Suprapubic skin (tissue), 4 donors: ENCODE measurements around the gene ALPI. TPM values are rescaled to one million over a fixed set of nuclear protein-coding genes. Genes with fewer than 3 reads are reported as not detected.

ENCODE experiments used
- DNase-seq, 2 donors: peaks; one replicate each; pipeline ENCODE4 v3.0.0-alpha.2; 2019; ENCODE audit warnings: low spot score in 2 of 2
- H3K27ac ChIP-seq: fragments of 200-600 bp; sonication (generic); one replicate; pipeline ENCODE4 v1.5.1; 2019
- H3K27me3 ChIP-seq: fragments of 200-600 bp; sonication (generic); one replicate; pipeline ENCODE4 v1.5.1; 2019
- H3K36me3 ChIP-seq: fragments of 200-600 bp; sonication (generic); one replicate; pipeline ENCODE4 v1.5.1; 2019
- H3K4me1 ChIP-seq: fragments of 200-600 bp; sonication (generic); one replicate; pipeline ENCODE4 v1.5.1; 2019
- H3K4me3 ChIP-seq: fragments of 200-600 bp; sonication (generic); one replicate; pipeline ENCODE4 v1.5.1; 2019; ENCODE audit warnings: mild to moderate bottlenecking
- H3K9me3 ChIP-seq: fragments of 200-600 bp; sonication (generic); one replicate; pipeline ENCODE4 v1.5.1; 2019
- CTCF ChIP-seq, 2 donors: fragments of 200-600 bp in 1 of 2; fragments of 450-650 bp in 1 of 2; sonication (generic) in 1 of 2; IDR thresholded peaks; one replicate each; pipeline ENCODE4 v1.5.1; 2016 to 2019; ENCODE audit warnings: antibody characterized with exemption in 2 of 2, mild to moderate bottlenecking in 1 of 2, moderate library complexity in 1 of 2
- EP300 ChIP-seq: sonication (generic); formaldehyde crosslinking; IDR thresholded peaks from one replicate; pipeline ENCODE4 v1.6.1; 2017; ENCODE audit warnings: antibody characterized with exemption
- POLR2A ChIP-seq, 2 donors: fragments of 450-650 bp; IDR thresholded peaks; one replicate each; pipeline ENCODE4 v1.6.1; 2017; ENCODE audit warnings: antibody characterized with exemption in 2 of 2, mild to moderate bottlenecking in 2 of 2, moderate library complexity in 2 of 2
- POLR2AphosphoS5 ChIP-seq, 3 donors: sonication (generic); formaldehyde crosslinking; IDR thresholded peaks; one replicate each; pipeline ENCODE4 v1.6.1; 2017; ENCODE audit warnings: antibody characterized with exemption in 3 of 3
- WGBS: methylation state at CpG from one replicate; pipeline ENCODE4 v1.1.5; 2018; 5-methylcytosine and 5-hydroxymethylcytosine counted together
- total RNA-seq, 4 donors: library from RNA; depleted of rRNA; stranded (reverse); fragments of >200 nt; gene quantifications; one replicate each; pipeline ENCODE4 v1.1.0, GENCODE V29; 2016

Gene ALPI
- total RNA-seq, 4 donors from 2014 or later, result not detected

- WGBS, result 96% methylated on average over 12 of the region's 18 CpGs
- DNase-seq, result peak in 1 of 2 donors; percentile 50
- H3K36me3 ChIP-seq, result no peaks in the 10 kb centered on the region
- no peak overlapping the region for H3K27ac ChIP-seq
- no peak overlapping the region for H3K4me3 ChIP-seq
- TF ChIP-seq EP300, result no peak
- no peak for TF ChIP-seq POLR2A (IDR thresholded peaks at IDR 0.05)
- TF ChIP-seq CTCF (IDR thresholded peaks at IDR 0.05), result no peak
- TF ChIP-seq POLR2AphosphoS5 (IDR thresholded peaks at IDR 0.05), result no peak
- no peaks in the 10 kb centered on the region for H3K9me3 ChIP-seq
- H3K27me3 ChIP-seq, result peaks cover 31% of the 10 kb centered on the region
- no peaks in the 10 kb centered on the region for H3K4me1 ChIP-seq
Measured at GRCh38 chr2:232463701-232464543, 8.0 kb downstream of the ALPI start.

GRCh38 chr2:232464544-232464885, 8.6 kb downstream of the ALPI start:
- 100% methylated on average over 2 of the region's 3 CpGs for WGBS
- Histone ChIP-seq H3K4me3 (no peak overlapping the region), H3K9me3 (no peaks in the 10 kb centered on the region), H3K27me3 (peaks cover 26% of the 10 kb centered on the region), H3K27ac (no peak overlapping the region), H3K4me1 (no peaks in the 10 kb centered on the region), H3K36me3 (no peaks in the 10 kb centered on the region)
- no peak for TF ChIP-seq POLR2AphosphoS5 (IDR thresholded peaks at IDR 0.05)
- no peak for TF ChIP-seq POLR2A (IDR thresholded peaks at IDR 0.05)
- TF ChIP-seq CTCF (IDR thresholded peaks at IDR 0.05), result no peak
- no peak for TF ChIP-seq EP300
- DNase-seq, result peak in 1 of 2 donors; percentile 24

GRCh38 chr2:232465061-232465460, 9.1 kb downstream of the ALPI start:
- Histone ChIP-seq H3K4me3 (no peak overlapping the region), H3K9me3 (no peaks in the 10 kb centered on the region), H3K27ac (no peak overlapping the region), H3K27me3 (peaks cover 21% of the 10 kb centered on the region), H3K36me3 (no peaks in the 10 kb centered on the region), H3K4me1 (no peaks in the 10 kb centered on the region)
- no peak for TF ChIP-seq POLR2AphosphoS5 (IDR thresholded peaks at IDR 0.05)
- no peak for TF ChIP-seq POLR2A (IDR thresholded peaks at IDR 0.05)
- no peak for TF ChIP-seq CTCF (IDR thresholded peaks at IDR 0.05)
- no peak for TF ChIP-seq EP300
- peak in 1 of 2 donors; percentile 49 for DNase-seq
- WGBS, result 79% methylated on average over 6 of the region's 6 CpGs

GRCh38 chr2:232466221-232466620, 10.3 kb downstream of the ALPI start:
- Histone ChIP-seq H3K9me3 (no peaks in the 10 kb centered on the region), H3K4me3 (no peak overlapping the region), H3K4me1 (no peaks in the 10 kb centered on the region), H3K27me3 (peaks cover 30% of the 10 kb centered on the region), H3K27ac (no peak overlapping the region), H3K36me3 (no peaks in the 10 kb centered on the region)
- no peak for TF ChIP-seq EP300
- TF ChIP-seq POLR2A (IDR thresholded peaks at IDR 0.05), result no peak
- TF ChIP-seq POLR2AphosphoS5 (IDR thresholded peaks at IDR 0.05), result no peak
- TF ChIP-seq CTCF (IDR thresholded peaks at IDR 0.05), result no peak
- WGBS, result 84% methylated on average over 7 of the region's 7 CpGs
- DNase-seq, result no peak

GRCh38 chr2:232473467-232473890, 17.5 kb downstream of the ALPI start:
- TF ChIP-seq POLR2AphosphoS5 (IDR thresholded peaks at IDR 0.05) (no peak), EP300 (no peak), POLR2A (IDR thresholded peaks at IDR 0.05) (no peak), CTCF (IDR thresholded peaks at IDR 0.05) (no peak)
- no peak for DNase-seq
- peaks cover 35% of the 10 kb centered on the region for H3K27me3 ChIP-seq
- H3K27ac ChIP-seq, result no peak overlapping the region
- no peak overlapping the region for H3K4me3 ChIP-seq
- no peaks in the 10 kb centered on the region for H3K9me3 ChIP-seq
- no peaks in the 10 kb centered on the region for H3K36me3 ChIP-seq
- WGBS, result 26% methylated on average over 6 of the region's 6 CpGs
- no peaks in the 10 kb centered on the region for H3K4me1 ChIP-seq
